Measurements from ENCODE around the gene SCAI.
A peak's percentile ranks its signal among the peaks of the same experiment; 100 is the strongest.
"Not testable (repeated sequence)": the region's sequence is repeated elsewhere in the genome, so short reads cannot be mapped to it uniquely, and the experiment has no call there.

SCAI gene

DNA sequence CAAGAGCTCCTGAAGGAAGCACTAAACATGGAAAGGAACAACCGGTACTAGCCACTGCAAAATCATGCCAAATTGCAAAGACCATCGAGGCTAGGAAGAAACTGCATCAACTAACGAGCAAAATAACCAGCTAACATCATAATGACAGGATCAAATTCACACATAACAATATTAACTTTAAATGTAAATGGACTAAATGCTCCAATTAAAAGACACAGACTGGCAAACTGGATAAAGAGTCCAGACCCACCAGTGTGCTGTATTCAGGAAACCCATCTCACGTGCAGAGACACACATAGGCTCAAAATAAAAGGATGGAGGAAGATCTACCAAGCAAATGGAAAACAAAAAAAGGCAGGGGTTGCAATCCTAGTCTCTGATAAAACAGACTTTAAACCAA is 131.3 kb downstream of the SCAI start:
- not testable (repeated sequence) for FAIRE-seq

DNA sequence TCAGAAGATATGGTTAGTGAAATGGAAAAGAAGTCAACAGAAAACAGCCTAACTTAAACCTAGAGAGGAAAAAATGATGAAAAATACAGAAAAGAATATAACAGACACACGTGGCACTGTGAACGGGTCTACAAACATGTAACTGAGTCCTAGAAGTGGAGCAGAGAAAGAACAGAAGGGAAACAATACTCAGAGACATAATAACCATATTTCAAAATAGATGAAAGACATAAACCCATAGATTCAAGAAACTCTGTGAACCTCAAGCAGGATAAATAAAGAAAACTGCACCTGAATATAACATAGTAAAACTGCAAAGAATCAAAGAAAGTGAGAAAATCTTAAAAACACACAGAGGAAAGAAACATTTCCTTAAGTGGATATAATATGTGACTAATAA is 134.7 kb downstream of the SCAI start:
- FAIRE-seq, result no peak

- no peak for FAIRE-seq
Observed at GRCh38 chr9:125003332-125003731, 140.0 kb downstream of the SCAI start.

GRCh38 chr9:124983698-124984097 is 159.6 kb downstream of the SCAI start:
- FAIRE-seq, result no peak

- no peak for FAIRE-seq
Observed at GRCh38 chr9:124980431-124980830, 162.9 kb downstream of the SCAI start.

DNA sequence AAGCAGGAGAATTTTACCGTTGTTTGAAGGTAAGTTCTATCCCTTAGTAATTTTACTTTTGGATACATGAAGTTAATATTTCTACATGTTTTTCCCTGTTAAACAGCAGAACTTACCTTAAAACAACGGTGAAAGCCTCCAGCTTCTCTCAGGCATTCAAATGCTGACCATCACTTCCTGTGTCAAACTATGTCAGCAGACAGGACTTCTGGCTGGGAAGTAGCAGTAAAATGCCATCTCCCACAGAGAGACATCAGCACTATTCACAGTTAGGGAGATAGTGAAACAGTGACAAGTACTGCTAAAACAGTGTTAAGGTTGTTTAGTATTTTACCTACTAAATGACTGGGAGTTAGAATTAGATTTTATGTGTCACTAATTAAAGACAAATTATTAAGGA is 168.2 kb downstream of the SCAI start:
- FAIRE-seq, result no peak

- no peak for FAIRE-seq
Observed at GRCh38 chr9:124973807-124974206, 169.5 kb downstream of the SCAI start.

DNA sequence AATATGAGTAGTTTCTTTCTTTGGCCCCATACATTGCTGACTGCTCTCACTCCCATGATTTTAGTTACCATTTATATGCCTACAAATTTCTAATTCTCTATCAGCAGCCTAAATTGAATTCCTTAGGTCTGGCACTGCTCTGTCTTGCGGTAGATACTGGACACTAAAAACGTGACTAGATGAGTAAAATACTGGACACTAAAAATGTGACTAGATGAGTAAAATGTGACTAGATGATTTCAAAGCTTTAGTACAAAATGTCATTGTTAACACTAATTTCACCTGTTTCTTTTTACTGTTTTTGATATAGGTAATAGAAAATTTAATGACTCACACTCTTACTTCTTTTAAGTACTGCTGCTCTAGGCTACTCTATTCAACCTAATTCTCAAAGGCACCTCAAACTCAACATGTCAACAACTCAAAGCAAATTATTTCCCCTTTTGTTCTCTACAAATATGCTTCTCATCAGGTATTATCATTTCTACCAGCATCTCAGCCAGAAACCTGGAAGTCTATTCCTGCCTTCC is 171.0 kb downstream of the SCAI start:
- no peak for FAIRE-seq

DNA sequence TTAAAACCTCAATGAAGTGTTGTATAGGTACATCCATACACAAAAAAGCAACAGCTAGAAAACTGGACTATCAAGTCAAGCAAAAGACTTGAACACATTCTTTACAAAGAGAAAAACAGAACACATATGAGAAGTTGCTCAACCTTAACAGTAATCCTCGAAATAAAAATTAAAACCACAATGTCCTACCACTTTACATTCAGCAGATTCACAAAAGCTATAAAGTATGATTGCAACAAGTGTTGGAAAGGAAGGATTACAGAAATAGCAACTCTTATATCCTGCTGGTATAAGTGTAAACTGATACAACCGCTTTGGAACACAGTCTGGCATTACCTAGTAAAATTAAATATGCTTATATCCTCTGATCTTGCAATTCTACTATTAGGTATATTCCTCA is 173.9 kb downstream of the SCAI start:
- no peak for FAIRE-seq

DNA sequence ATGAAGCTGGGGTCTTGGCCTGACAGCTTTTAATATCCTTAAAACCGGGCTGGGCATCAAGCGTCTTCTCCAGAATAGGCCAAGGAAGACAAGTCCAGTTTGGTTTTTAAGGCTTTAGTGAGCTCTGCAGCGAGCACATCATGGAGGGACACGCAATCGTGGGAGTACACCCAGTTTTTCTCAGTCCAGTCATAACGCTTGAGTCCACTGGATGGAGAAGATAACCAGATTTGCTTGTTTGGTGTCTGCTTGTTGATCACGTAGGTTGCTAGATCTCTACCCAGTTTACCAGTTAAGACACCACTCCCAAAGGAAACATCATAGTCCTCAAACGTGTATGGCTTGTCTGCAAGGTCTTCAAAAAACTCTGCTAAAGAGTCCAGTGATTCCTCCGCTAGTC is 175.1 kb downstream of the SCAI start:
- no peak for FAIRE-seq

DNA sequence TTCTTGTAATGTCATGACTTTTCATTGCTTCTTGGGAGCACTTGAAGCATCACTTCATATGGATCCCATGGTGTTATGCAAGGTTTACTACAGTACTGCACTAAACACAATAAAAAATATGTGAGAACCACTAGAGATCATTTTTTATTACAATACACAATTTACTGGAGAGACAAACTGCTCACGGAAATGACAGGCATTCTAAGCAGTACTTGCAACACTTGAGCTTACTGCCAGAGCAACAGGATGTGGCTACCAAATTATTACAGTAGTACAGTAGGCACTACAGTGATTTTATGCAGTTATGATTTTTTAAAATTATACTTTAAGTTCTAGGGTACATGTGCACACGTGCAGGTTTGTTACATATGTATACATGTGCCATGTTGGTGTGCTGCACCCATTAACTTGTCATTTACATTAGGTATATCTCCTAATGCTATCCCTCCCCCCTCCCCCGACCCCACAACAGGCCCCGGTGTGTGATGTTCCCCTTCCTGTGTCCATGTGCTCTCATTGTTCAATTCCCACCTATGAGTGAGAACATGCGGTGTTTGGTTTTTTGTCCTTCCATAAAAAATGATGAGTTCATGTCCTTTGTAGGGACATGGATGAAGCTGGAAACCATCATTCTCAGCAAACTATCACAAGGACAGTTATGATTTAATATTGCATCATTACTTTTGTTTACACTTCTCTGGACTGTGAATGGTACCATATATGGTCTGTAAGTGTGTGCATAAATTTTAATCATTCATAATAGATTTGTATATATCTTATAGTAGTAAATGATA is 177.4 kb downstream of the SCAI start:
- not testable (repeated sequence) for FAIRE-seq

DNA sequence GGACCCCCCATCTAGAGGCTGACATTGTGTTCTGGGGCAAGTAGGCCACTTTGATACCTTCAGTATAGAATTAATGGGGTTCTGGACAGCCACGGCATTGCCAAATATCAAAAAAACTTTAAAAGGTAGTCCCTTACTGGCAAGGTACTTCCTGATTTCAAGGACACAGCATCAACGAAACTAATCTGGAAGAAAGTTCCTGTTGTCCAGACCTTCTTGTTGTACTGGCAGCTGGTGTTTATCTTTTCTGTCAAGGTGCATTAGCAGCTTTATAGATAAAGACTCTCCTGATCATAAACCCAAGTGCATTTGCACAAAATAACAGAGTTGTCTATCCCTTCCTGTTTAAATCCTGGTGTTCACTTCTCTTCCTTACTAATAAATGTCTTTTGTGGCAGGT is 178.7 kb downstream of the SCAI start:
- FAIRE-seq, result no peak

DNA sequence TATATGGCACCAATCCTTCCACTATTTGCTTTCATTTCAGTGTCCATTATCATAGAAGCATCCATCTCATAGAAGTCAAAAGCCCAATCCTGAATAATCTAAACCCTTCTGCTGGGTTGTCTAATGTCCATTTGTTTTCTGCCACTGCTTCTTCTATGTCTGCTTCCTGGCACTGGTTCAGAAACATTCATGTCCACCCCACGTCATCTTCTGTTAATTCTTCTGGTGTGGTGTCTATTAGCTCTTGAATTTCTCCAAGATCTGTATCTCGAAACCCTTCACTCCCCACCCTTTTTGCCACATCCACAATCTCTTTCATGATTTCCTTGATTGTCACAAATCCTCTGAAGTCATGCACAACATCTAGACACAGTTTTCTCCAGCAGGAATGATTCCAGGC is 179.3 kb downstream of the SCAI start:
- FAIRE-seq, result no peak

- FAIRE-seq, result no peak
Observed at GRCh38 chr9:124960409-124960752, 182.9 kb downstream of the SCAI start.

DNA sequence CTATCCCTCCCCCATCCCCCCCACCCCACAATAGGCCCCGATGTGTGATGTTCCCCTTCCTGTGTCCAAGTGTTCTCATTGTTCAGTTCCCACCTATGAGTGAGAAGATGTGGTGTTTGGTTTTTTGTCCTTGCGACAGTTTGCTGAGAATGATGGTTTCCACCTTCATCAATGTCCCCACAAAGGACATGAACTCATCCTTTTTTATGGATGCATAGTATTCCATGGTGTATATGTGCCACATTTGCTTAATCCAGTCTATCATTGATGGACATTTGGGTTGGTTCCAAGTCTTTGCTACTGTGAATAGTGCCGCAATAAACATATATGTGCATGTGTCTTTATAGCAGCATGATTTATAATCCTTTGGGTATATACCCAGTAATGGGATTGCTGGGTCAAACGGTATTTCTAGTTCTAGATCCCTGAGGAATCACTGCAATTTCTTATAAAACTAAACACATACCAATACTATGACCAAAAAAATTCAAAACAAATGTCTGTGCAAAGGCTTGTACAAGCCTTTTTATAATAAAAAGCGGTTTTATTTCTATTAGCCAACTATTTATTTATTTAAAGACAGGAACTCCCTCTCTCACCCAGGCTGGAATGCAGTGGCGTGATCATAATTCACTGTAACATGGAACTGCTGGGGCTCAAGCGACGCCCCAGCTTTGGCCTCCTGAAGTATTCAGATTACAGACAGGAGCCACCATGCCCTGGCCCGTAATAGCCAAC is 183.5 kb downstream of the SCAI start:
- FAIRE-seq, result not testable (repeated sequence)

DNA sequence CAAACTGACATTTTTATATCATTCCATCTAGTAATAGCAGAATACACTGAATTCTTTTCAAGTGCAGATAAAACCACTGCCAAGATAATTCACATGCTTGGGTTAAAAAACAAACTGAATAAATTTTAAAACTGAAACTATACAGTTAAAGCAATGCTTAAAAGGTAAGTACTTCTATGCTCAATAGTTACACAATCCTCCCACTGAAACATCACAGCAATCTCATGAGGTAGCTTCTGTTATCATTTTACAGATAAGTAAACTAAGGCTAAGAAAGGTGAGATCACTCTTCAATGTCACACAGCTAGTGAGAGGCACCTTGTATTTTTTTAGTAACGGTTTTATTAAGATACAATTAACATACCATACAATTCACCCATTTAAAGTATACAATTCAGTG is 189.1 kb downstream of the SCAI start:
- FAIRE-seq, result no peak

DNA sequence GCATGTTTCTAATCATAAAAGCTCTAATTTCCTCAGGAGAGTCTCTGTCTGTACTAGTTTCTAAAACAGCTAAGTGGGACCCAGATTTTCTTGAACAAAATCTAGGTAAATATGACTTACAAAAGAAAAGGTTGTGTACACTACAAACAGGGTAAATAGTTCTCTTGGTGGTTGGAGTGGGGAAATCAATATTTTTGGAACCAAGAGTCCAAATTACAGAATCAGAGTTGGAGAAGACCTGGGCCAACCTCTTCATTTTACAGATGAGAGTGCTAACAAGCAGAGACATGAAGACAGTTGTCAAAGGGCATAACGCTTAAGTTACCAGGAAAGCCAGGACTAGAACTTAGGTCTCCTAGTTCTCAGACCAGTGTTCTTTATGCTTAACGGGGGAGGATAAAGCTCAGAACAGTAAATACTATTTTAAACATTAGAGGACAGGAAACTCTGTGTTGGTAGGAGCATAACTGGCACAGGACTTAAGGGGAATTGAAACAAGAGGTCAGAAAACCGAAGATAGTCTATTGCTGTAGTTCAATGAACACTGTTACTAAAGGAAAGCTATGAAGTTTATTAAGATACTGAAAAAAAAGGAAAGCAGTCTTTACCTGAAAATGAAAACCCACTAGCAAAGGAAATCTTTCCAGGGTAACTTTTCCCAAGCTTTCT is 193.1 kb downstream of the SCAI start:
- FAIRE-seq, result no peak

DNA sequence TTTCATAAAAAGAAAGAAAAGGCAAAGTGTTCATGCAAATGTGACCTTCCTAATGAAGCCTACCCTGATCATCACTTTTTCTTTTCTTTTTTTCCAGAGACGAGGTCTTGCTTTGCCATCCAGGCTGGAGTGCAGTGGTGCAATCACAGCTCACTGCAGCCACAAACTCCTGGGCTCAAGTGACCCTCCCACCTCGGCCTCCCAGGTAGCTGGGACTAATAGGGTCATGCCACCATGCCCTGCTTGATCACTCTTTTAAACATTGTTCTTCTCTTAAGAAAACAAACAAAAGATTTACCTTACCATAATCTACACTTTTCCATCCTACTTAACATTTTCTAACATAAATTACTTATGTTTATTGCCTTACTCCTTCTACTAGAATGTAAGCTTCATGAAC is 193.9 kb downstream of the SCAI start:
- no peak for FAIRE-seq

GRCh38 chr9:124947727-124948391 is 195.5 kb downstream of the SCAI start:
- FAIRE-seq, result no peak

DNA sequence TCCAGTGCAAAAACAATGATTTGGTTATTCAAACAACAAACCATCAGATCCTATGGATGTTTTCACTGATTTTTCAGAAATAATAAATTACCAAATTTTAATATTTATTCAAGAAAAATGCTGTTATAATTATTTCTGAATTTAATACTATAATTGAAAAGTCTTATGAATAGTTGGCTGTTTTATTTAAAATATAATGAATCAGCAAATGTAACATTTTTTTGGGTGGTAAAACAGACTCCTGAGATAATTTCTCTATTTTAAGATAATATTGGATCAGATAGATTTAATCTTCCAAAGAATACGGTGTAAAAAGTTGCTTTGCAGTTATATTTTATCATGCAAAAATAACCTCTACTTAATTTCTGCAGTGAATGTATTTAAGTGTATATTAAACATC is 197.2 kb downstream of the SCAI start:
- FAIRE-seq, result peak; percentile 25

GRCh38 chr9:124941679-124942561 is 201.4 kb downstream of the SCAI start:
- FAIRE-seq, result no peak
